HuH-7 (cell line): ENCODE results near the gene MZT2A.
"Not testable (repeated sequence)": the region's sequence is repeated elsewhere in the genome, so short reads cannot be mapped to it uniquely, and the experiment has no call there.

Experiments
- DNase-seq: peaks from one replicate; pipeline ENCODE4 v3.0.0; 2011; ENCODE audit warnings: low spot score

The MZT2A gene

DNA sequence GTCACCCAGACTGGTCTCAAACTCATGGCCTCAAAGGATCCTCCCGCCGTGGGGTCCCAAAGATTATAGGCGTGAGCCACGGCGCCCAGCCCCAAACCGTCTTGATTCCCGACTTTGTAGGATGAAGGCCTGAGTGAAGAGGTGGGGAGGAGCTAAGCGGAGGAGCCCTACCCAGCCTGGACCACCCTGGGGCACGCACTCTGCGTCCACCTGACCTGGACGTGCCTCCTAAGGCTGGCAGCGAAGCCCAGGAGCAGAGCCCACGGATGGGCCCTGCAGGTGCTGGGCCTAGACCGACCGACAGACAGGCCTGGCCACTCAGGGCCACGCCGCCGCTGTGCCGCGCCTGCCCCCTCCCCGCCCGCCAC is 744 bp downstream of the MZT2A start:
- DNase-seq, result not testable (repeated sequence)

DNA sequence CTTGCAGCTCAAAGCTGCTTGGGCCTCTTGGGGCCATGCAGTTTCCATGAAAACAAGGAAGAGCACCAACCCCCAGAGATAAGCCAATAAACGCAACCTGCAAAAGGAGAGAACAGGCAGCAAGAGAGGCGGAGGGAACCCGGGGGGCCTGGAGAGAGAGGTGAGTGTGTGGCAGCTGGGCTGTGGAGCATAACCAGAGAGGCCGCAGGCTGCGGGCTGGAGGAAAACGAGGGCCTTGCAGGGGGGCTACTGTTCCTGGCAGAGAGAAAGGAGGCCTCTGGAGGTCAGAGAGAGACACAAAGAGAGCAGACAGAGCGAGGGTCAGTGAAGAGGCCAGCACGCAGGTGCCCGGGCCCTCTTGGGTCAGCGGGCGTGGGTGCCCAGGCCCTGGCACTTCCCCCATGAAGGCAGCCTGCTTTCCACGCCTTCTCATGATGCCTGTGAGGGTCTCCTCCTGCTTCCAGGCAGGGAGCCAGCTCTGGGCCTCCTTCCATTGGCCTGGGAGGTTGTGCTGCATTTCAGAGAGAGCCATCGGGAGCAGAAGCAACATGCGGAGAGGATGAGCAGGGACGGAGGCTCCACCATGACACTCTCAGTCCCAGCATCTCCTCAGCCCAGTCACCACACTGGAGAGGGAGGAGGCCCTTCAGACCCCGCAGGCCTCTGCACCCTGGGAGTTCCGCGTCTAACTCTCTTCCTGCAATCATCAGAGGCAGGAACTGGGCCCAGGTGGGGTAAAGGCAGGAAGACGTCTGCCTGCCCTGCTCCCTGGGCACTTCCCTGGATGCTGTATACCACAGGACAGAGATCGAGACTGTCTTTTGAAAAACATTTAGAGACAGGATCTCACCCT is 1.4 kb downstream of the MZT2A start:
- DNase-seq, result not testable (repeated sequence)

DNA sequence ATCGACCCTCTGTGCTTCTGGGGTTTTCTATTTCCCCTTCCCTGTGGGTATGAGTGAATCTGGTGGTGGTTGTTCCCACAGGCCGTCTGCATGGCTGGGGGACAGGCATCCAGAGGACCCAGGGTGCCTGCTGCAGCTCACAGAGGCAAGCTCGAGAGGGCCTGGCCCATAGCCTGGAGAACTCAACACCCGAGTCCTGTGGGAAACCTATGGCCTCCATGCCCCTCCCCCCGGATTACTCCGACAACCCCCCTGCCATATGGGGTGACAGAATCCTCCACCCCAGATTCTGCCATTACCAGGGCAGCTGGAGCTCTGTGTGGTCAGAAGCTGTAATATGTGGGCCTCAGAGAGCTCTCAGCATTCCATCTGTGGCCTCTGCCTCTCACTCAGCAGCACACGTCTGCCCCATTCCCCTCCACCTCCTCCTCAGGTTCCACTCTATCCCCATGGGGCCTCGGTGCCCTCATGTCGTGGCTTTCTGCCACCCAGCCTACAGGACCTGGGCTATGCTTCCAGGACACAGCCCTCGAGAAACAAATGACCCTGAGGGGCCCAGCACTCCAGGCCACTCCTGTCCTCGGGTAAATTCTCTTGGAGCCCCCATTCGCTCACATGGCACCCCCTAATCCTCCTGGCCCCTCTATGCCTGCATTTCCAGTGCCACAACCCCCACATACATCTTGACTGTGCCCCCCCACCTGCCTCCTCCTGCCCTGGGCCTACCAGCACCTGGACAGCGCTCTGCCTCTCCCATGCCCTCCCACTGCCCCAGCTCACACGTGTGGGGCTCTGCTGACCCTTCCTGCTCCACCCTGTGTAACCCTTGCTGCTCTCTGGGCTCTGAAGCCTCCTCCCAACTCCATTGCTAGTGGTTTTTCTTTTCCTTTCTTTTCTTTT is 3.6 kb downstream of the MZT2A start:
- no peak for DNase-seq

DNA sequence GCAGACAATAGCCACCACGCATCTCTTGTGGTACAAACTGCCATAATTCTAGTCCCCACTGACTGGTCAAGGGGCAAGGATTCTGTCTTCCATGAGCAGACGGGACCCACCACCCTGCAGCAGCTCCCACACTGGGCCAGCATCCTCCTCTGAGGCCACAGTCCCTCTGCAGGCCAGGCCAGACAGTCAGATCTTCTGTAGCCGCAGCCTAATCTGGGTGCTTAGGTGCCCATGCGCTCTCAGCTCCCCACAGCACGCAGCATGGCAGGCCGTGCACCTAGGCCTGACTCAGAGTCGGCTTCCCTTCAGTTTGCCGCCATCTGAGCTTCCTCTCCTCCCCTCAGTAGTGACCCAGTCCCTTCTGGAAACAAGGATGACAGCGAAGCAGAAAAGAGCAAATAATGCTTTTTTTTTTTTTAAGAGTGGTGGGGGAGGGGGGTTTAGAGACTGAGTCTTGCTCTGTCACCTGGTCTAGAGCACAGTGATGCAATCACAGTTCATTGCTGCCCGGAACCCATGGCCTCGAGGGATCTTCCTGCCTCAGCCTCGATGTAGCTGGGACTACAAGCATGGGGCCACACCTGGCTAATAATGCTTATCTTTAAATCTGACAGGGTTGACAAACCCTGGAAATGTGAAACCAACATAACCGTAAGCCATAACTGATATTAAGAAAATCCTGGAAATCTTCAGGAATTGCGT is 5.8 kb downstream of the MZT2A start:
- DNase-seq, result not testable (repeated sequence)

GRCh38 chr2:131484906-131485460 is 7.2 kb downstream of the MZT2A start:
- DNase-seq, result not testable (repeated sequence)

GRCh38 chr2:131483981-131484820 is 8.0 kb downstream of the MZT2A start:
- DNase-seq, result not testable (repeated sequence)

DNA sequence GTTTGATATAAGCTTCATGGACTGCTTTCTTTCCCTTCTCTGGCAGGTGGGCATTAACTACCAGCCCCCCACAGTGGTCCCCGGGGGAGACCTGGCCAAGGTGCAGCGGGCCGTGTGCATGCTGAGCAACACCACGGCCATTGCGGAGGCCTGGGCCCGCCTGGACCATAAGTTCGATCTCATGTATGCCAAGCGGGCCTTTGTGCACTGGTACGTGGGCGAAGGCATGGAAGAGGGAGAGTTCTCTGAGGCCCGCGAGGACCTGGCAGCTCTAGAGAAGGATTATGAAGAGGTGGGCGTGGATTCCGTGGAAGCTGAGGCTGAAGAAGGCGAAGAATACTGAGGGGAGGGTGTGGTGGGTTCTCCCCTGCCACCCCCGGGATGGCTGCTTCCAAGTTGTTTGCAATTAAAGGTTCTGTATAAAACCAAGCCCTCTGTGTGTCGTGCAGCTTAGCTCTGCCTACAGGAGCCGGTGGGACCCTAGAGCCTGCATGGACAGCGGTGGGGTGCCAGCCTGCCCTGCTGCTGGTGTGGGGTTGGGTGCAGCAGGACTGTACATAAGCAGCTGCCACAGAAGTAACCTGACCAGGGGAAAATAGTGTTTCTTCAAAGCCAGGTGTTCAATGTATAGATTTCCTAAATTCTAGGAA is 9.6 kb downstream of the MZT2A start:
- not testable (repeated sequence) for DNase-seq

DNA sequence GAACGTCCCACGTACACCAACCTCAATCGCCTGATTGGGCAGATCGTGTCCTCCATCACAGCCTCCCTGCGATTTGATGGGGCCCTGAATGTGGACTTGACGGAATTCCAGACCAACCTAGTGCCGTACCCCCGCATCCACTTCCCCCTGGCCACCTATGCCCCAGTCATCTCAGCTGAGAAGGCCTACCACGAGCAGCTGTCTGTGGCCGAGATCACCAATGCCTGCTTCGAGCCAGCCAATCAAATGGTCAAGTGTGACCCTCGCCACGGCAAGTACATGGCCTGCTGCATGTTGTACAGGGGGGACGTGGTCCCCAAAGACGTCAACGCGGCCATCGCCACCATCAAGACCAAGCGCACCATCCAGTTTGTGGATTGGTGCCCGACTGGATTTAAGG is 11.8 kb downstream of the MZT2A start:
- DNase-seq, result not testable (repeated sequence)

- DNase-seq, result not testable (repeated sequence)
Observed at GRCh38 chr2:131478850-131479461, 13.2 kb downstream of the MZT2A start.

DNA sequence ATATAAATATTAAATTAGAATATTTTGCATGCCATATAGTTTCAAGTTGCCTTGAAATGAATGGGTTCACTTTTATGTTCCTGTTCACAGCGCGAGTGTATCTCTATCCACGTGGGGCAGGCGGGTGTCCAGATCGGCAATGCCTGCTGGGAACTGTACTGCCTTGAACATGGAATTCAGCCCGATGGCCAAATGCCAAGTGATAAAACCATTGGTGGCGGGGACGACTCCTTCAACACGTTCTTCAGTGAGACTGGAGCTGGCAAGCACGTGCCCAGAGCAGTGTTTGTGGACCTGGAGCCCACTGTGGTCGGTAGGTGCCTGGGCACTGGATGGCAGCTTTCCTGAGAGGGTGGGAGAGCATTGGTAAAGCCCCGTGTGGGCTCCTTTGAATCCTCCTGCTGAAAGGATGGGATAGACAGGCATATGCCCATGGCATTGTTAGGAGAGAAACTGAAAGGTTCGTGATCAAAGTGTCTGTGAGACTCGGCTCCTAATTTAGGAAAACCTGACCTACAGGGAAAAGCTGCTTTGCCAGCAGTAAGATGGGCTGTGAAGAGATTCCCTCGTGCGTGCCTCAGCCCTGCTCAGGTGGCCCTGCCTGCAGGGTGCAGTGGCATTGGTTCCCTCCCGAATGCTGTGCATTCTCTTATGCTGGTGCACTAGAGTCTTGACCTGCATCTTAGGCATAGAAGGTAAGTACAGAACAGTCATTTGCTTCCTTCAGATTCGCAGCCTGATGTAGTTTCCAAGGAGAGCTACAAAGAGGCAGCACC is 13.9 kb downstream of the MZT2A start:
- DNase-seq, result not testable (repeated sequence)

DNA sequence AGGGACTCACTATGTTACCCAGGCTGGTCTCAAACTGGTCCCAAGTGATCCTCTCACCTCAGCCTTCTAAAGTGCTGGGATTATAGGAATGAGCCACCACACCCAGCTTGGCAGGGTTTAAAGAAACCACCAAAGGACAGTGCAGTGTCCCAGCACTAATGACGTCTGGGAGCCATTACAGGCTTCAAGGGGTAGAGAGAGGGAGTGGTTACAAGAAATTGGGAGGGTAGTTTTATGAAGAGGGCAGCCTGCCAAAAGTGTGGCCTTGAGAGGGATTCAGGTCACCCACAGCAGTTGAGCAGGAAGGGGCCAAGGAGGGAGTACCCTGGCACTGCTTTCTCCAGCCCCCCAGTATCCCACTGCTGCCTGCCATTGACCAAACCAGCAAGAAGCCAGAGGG is 15.0 kb downstream of the MZT2A start:
- not testable (repeated sequence) for DNase-seq

- DNase-seq, result not testable (repeated sequence)
Observed at GRCh38 chr2:131476363-131476762, 15.8 kb downstream of the MZT2A start.

DNA sequence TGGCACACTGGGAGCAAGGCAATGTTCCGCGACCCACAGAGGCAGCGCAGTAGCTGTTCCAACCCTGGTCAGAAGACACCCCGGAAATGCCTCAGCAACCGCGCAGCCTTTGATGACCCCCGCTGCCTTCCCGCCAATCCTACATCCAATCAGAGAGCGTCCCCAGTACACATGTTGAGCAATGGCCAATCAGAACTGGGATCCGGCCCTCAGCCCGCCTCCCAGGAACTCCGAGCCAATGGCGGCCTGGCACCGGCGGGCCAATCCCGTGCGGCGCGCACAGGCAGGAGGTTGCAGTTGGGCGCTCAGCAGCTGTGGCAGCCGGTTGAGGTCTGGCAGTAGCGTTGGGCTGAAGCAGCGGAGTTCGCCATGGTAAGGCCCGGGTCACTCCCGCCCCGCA is 16.4 kb downstream of the MZT2A start, which contains the start of gene TUBA3D:
TSS of gene TUBA3D (plus strand) at position 289 of the 400 bp plus-strand sequence. CDS start at position 370, 81 bp downstream.
- DNase-seq, result no peak

DNA sequence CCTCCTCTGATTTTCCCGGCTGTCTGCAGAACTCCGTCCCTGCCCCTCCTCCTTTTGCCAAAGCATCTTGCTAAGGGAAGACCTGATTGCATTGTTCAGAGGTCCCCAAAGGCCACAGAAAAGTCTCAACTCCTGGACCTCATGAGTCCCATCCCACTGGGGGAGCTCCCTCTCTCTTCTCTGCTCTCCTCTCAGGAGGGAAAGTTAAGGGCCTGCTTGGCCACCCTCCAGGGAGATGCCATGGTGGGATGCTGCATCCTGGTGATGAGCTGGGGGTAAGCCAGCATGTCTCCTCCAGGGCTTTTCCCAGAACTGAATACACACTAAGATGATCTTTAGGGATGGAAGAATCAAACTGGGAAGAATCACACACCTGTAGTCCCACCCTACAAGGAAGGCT is 18.9 kb downstream of the MZT2A start:
- DNase-seq, result not testable (repeated sequence)

DNA sequence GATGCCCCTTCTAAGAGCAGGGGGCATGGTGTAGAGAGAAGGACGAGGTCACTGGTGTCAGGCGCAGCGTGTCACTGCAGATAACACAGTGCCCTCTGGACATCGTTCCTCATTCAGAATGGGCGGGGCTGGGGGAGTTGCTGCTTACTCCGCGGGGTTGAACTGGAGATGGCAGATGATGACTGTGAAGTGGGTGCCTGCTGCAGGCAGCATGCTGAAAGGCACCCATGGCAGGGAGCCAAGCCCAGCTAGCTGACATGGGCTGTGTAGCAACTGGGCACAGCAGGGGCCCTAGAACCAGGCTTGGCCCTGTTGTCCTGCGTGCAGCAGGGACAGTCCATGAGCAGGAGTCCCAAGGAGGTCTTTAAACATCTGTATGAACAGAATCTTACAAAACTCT is 20.6 kb downstream of the MZT2A start:
- DNase-seq, result not testable (repeated sequence)

- not testable (repeated sequence) for DNase-seq
Observed at GRCh38 chr2:131470944-131471343, 21.3 kb downstream of the MZT2A start.

DNA sequence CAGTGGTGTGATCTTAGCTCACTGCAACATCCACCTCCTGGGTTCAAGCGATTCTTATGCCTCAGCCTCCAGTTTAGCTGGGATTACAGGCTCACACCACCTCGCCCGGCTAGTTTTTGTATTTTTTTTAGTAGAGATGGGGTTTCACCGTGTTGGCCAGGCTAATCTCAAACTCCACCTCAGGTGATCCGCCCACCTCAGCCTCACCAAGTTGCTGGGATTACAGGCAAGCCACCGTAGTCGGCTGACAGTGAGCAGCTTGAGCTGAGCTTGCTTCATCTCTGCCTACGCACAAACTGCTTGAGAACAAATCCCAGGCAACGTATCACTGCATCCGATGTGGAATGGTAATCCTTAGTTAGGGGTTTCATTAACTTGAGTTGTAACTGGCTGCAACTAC is 24.5 kb downstream of the MZT2A start:
- DNase-seq, result not testable (repeated sequence)

GRCh38 chr2:131454914-131455313 is 37.3 kb downstream of the MZT2A start:
- not testable (repeated sequence) for DNase-seq
